Jurkat, Clone E6-1 (cell line): ENCODE data around the gene NCAM2.

Experiments
- DNase-seq: peaks from one replicate; pipeline ENCODE4 v3.0.0-alpha.2; 2011; ENCODE audit warnings: low read depth, low spot score
- H3K4me3 ChIP-seq: 2 replicates; pipeline ENCODE4 v1.5.1; 2011; ENCODE audit warnings: mild to moderate bottlenecking, low read length, control low read depth, moderate library complexity

NCAM2 gene

DNA sequence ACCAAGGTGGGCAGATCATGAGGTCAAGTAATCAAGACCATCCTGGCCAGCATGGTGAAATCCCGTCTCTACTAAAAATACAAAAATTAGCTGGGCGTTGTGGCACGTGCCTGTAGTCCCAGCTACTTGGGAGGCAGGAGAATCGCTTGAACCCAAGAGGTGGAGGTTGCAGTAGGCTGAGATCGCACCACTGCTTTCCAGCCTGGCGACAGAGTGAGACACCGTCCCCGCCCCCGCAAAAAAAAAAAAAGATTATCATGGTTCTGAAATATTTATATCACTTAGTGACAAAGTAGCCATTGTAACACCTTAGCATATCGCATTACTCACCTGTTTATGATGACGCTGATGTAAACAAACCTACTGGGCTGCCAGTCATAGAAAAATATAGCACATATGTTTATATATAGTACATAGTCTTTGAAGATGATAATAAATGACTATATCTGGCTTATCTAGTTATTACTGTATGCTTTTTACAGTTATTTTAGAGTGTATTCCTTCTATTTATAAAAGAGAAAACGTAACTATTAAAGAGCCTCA is 160.2 kb downstream of the NCAM2 start:
- DNase-seq = no peak
- no peak overlapping the region for H3K4me3 ChIP-seq

- H3K4me3 ChIP-seq = no peak overlapping the region
- no peak for DNase-seq
Measured at GRCh38 chr21:21159253-21159899, 161.2 kb downstream of the NCAM2 start.

DNA sequence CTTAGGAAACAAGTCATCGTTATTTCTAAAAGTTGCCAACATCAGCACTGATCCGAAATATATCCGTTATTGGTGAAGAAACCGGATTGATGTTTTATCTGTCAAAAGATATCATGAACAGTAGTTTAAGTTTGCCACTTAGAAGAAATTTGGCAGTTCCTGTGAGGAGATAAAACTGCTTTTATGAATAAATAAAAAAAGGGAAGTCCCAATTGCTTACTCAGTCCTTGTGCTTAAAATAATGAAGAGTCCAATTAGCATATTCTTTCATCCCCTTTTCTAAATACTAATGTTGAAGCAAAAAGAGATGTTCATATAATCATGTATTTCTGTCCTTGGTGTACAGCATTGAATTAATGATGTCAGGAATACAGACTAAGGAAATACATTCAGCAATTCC is 164.6 kb downstream of the NCAM2 start:
- DNase-seq = no peak

GRCh38 chr21:21163904-21164303 is 165.7 kb downstream of the NCAM2 start:
- no peak overlapping the region for H3K4me3 ChIP-seq
- DNase-seq = peak; percentile 49

More for the DNA sequence above, 164.6 kb downstream of the NCAM2 start:
- H3K4me3 ChIP-seq = no peak overlapping the region

DNA sequence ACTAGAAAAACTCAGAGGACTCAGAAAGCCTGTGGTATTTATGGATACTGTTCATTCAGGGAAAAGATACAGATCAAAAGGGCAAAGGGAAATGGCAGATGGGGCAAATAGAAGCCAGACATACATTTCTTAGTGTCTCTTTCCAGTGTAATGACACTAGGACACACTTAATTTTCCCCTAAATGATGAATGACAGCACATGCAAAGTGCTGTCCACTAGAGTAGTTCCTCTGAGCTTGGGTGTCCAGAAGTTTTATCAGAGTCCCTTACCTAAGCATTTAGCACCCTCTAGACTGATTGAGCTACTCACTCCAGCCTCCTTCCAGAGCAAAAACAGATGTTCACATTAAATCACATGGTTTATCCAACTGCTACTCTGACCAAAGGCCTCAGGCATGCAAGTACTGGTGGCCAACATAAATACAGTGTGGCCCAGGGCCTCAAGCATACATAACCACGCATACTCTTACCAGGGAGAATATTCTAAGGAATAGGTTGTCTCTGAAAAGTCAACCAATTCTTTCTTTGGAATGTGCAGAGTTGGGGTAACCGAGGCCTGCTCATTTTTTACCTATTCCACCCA is 166.9 kb downstream of the NCAM2 start:
- DNase-seq = no peak

DNA sequence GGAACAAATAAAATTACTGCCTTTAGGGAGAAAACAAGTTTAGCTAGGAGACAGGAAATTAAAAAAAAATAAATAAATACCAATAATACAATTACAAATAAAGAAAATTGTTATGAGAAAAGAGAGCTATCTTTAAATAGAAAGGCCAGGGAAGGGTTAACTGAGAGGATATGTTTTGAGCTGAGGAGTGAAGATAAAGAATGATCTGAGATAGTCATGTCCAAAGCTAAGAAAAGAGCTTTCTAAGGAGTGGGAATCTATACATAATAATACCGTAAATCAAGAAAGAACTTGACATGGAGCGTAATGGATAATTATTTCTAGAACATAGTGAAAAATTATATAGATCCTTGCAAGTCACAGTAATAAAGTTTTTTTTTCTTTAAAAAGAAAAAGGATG is 176.5 kb downstream of the NCAM2 start:
- DNase-seq = no peak
- H3K4me3 ChIP-seq = no peak overlapping the region

More for the DNA sequence above, 166.9 kb downstream of the NCAM2 start:
- no peak overlapping the region for H3K4me3 ChIP-seq

DNA sequence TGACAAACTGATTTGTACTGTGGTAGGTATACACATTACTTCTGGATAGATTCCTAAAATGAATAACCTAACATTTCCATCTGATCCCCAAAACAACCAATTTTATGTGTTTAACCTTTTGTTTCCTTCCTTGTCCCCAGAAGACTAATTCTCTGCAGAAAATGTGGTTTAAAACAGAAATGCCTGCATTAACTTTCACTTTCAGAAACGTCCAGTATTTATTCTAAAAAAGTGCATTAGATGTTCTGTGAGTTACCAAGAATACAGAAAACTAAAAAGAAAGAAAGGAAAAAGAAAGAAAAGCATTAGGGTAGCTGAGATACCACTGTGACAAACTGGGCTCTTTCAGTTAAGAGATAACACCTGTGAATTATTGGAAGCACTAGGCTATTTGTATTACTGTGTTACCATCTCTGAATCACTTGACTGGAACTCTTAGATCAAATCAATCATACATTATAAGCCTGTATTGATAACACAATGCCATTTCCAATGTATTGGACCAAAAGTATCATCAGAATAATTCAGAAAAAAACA is 177.7 kb downstream of the NCAM2 start:
- DNase-seq = no peak
- no peak overlapping the region for H3K4me3 ChIP-seq

DNA sequence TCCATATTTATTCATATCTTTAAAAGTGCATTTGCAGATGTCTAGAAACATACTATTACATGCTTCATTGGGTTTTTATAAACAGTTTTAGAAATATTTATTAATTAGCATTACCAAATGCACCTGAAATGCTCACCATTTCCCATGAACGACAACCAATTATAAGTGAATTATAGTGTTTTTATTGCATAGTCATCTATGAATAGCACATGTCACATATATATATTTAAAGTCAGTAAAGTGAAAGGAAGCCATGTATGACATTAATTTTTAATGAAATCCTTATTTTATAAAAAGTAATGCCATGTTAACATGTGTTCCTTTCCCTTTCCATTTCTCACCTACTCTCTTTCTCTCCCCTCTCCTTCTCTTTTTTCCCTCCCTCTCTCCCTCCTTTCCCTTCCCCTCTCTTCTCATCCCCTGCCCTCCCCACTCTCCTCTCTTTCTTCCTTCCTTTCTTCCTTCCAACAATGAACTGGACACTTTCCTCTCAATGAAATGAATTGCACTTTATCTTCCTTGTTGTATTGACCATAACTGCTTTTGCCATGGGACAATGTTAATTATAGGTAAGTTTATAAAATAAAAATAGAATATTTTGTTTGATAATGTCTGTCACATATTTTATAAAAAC is 179.3 kb downstream of the NCAM2 start:
- no peak overlapping the region for H3K4me3 ChIP-seq
- DNase-seq = no peak

DNA sequence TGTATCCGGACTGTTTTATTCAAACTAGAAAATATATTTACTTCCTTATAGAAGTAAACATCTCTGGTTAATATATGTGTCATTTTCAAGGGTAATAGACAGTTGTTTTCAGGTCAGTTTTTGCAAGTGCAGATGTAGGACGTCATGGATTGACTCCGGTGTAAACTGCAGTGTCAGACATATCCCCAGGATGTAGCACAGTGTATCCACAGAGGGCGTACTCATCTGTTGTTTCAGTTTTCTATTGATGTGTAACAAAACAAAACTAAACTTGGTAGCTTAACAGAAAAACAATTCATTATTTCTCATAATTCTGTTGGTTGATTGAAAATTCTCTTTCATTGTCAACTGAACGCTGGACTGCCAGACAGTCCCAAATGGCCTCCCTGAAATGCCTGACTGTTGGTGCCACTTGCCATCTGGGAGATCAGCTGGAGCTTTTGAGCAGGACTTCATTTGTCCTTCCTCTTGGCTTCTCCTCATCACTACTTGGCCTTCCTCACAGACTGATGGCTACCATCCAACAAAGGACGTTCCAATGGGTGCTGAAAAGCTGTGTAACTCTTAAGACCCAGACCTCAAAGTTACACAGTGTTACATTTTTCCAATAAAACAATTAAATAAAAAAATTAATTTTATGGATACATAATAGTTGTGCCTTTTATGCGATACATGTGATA is 181.6 kb downstream of the NCAM2 start:
- no peak for DNase-seq
- H3K4me3 ChIP-seq = no peak overlapping the region

- H3K4me3 ChIP-seq = no peak overlapping the region
- no peak for DNase-seq
Measured at GRCh38 chr21:21182401-21183010, 184.3 kb downstream of the NCAM2 start.

- DNase-seq = no peak
- H3K4me3 ChIP-seq = no peak overlapping the region
Measured at GRCh38 chr21:21183092-21183491, 184.9 kb downstream of the NCAM2 start.

- no peak overlapping the region for H3K4me3 ChIP-seq
- no peak for DNase-seq
Measured at GRCh38 chr21:21184771-21185528, 186.7 kb downstream of the NCAM2 start.

GRCh38 chr21:21187579-21187978 is 189.4 kb downstream of the NCAM2 start:
- H3K4me3 ChIP-seq = no peak overlapping the region
- DNase-seq = no peak

- no peak for DNase-seq
- no peak overlapping the region for H3K4me3 ChIP-seq
Measured at GRCh38 chr21:21188513-21189195, 190.4 kb downstream of the NCAM2 start.

GRCh38 chr21:21195417-21195943 is 197.3 kb downstream of the NCAM2 start:
- no peak for DNase-seq
- no peak overlapping the region for H3K4me3 ChIP-seq

DNA sequence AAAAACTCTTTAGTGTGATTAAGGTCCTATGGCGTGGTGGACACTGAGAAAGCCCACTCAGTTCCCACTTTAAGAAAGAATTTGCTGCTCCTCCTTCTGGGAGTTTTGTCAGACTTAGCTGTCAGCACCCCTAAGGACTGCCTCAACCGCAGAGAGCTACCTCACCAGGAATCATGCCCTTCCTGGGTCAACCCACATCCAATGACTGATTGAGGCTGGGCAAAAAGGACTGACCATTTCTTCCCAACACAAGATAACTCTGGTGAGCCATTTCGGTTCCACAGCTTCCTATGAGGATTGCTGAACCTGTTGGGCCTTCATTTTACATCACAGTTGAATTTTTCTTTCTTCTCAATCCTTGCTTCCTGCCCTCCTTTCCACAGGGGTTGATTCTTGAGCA is 197.9 kb downstream of the NCAM2 start:
- H3K4me3 ChIP-seq = no peak overlapping the region
- no peak for DNase-seq

DNA sequence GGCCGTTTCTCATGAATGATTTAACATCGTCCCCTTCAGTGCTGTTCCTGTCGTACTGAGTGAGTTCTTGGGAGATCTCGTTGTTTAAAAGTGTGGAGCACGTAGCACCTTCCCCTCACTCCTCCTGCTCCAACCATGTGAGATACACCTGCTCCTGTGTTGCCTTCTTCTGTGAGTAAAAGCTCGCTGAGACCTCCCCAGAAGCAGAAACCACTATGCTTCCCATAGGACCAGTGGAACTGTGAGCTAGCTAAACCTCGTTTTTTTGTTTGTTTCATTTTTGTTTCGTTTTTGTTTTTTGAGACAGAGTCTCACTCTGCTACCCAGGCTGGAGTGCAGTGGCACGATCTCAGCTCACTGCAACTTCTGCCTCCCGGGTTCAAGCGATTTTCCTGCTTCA is 198.6 kb downstream of the NCAM2 start:
- no peak for DNase-seq
- no peak overlapping the region for H3K4me3 ChIP-seq
